HG02870 (cell line): Measurements from ENCODE around the gene SNAP91.
"Not testable (repeated sequence)": the region's sequence is repeated elsewhere in the genome, so short reads cannot be mapped to it uniquely, and the experiment has no call there.

Experiments
- ATAC-seq: cut with Tn5 transposase; IDR thresholded peaks from one replicate; pipeline ENCODE4 v1.9.1; 2021; ENCODE audit warnings: mild to moderate bottlenecking, moderate library complexity; ENCODE audit not compliant: unreplicated experiment

SNAP91 gene, protein sequence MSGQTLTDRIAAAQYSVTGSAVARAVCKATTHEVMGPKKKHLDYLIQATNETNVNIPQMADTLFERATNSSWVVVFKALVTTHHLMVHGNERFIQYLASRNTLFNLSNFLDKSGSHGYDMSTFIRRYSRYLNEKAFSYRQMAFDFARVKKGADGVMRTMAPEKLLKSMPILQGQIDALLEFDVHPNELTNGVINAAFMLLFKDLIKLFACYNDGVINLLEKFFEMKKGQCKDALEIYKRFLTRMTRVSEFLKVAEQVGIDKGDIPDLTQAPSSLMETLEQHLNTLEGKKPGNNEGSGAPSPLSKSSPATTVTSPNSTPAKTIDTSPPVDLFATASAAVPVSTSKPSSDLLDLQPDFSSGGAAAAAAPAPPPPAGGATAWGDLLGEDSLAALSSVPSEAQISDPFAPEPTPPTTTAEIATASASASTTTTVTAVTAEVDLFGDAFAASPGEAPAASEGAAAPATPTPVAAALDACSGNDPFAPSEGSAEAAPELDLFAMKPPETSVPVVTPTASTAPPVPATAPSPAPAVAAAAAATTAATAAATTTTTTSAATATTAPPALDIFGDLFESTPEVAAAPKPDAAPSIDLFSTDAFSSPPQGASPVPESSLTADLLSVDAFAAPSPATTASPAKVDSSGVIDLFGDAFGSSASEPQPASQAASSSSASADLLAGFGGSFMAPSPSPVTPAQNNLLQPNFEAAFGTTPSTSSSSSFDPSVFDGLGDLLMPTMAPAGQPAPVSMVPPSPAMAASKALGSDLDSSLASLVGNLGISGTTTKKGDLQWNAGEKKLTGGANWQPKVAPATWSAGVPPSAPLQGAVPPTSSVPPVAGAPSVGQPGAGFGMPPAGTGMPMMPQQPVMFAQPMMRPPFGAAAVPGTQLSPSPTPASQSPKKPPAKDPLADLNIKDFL

DNA sequence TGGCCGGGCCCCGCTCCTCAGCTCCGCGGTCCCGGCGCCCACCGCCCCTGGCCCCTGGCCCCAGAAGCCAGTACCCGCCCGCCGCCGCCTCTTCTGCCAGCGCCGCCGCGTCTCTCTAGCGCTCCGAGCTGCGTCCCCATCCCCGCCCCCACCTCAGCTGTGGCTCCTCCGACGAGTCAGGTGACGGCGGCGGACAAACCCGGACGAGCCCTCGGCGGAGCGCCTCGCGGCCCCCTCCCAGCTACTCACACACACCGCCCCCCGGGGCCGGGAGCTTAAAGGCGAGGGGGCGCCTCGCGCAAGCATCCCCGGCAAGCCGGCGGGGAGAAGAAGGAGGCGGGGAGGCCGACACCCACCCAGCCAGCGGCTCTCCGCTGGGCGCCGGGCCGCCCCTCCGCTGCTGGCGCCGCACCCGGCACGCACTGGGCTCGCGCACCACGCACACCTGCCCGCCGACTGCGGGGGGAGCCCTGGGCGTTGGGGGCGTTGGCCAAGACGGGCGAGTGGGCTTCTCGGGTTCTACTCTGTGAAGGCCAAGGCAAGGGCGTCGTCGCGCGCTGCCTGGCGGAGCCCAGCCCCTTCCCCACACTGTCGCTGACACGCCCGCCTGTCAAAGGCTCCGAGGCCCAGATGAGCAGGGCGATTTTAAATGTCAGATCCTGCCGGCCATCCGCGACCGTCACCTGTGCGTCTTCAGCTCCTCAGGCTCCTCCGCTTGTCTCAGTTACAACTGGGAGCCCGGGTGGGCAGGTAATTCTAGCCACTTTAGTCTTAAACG lies at the start of gene SNAP91:
Gene SNAP91 (minus strand): TSS at position 132 of the 778 bp plus-strand sequence. CDS start 1,174 bp downstream, outside the sequence.
- ATAC-seq, result no peak

- ATAC-seq, result no peak
Observed at GRCh38 chr6:83758533-83758932, 49.6 kb upstream of the SNAP91 start.

- no peak for ATAC-seq
Observed at GRCh38 chr6:83757021-83757420, 48.1 kb upstream of the SNAP91 start.

DNA sequence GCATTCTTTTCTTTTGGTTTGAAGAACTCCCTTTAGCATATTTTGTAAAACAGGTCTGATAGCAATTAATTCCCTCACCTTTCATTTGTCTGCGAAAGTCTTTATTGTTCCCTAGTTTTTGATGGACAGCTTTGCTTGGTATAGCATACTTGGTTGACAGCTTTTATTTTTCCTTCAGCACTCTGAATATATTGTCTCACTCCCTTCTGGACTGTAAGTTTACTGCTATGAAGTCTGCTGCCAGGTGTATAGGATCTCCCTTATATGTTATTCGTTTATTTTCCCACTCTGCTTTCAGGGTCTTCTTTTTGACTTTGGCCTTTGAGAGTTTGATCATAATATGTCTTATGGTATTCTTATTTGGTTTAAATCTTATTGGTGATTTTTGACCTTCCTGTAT lies 47.7 kb upstream of the SNAP91 start:
- no peak for ATAC-seq

DNA sequence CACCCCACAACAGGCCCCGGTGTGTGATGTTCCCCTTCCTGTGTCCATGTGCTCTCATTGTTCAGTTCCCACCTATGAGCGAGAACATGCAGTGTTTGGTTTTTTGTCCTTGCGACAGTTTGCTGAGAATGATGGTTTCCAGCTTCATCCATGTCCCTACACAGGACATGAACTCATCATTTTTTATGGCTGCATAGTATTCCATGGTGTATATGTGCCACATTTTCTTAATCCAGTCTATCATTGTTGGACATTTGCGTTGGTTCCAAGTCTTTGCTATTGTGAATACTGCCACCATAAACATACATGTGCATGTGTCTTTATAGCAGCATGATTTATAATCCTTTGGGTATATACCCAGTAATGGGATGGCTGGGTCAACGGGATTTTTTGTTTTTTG lies 43.5 kb upstream of the SNAP91 start:
- ATAC-seq, result not testable (repeated sequence)

- no peak for ATAC-seq
Observed at GRCh38 chr6:83741089-83741488, 32.2 kb upstream of the SNAP91 start.

- no peak for ATAC-seq
Observed at GRCh38 chr6:83735461-83735860, 26.6 kb upstream of the SNAP91 start.

DNA sequence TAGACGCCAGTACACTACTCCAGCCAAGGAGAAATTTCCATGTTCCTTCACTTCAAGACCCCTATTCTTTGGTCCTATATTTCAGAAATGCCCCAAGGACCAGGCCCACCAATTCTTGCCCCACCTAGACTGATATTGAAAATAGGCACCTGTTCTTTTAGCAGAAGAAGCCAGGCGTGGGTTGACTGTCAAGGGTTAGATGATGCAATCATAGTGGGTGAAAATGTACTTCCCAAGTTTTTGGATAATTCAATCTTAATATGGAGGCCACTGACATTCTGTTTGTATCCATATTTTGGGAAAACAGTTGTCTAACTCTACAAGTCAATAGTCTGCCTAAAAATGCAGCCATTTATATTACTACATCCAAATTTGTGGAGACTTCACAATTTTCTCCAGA lies 21.0 kb upstream of the SNAP91 start:
- no peak for ATAC-seq

GRCh38 chr6:83722876-83723275 lies 14.0 kb upstream of the SNAP91 start:
- ATAC-seq, result no peak

DNA sequence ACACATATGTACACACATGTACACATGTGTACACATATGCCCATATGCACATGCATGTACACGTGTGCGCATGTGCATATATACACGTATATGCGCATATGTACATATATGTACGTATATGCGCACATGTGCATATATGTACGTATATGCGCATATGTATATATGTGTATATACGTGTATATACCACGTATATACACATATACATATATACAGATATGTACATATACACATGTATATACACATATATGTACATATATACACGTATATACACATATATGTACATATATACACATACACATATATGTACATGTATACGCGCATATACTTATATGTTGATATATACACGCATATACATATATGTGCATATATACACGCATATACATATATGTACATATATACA lies 8.9 kb upstream of the SNAP91 start:
- no peak for ATAC-seq

DNA sequence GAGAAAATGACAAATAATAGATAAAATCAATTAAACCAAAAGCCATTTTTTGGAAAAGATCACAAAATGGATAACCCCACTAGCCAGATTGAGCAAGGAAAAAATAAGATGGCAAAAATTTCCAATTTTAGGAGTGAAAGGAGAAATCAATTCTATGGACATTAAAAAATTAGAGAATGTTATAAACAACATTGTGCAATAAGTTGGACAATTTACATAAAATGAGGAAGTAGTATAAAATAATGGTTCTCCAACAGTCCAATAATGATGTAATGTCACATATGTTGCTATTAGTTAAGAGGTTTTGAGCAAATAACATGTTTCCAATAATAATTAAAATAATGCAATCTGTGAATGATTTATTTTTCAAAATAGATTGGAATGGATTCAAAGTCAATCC lies 3.1 kb upstream of the SNAP91 start:
- ATAC-seq, result no peak

DNA sequence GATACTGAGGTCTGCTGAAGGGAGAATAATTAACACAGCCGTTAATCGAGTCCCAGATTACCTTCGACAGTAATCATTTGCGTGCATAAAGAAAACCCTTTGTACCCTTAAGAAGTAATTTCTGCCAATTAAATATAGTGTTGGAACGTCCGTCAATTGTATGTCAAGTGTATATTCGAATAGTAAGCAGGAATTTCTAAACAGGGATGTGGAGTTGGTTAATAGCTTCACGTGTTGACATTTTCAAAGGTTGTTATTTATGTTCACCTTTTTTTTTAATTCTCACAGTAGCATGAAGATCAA lies 798 bp upstream of the SNAP91 start:
- no peak for ATAC-seq

DNA sequence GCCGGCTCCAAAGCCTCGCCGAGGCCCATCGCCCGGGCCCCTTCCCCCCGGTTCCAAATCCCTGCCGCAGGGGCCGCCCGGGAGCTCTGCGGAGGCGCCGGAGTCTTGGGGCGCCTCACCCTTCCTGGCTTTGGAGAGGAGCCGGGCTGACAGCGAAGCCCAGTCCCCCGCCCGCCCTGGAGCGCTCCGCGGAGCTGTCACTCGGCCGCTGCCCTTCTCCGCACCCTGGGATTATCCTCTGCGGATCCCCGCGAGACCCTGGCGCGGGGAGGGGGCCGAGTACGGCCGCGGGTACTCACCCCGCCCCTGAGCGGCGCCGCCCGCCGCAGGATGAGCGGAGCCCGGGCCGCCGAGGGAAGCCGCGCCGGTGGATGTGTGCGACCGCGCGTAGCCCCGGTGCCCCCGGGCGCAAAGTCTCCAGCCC lies 343 bp downstream of the SNAP91 start:
- no peak for ATAC-seq

DNA sequence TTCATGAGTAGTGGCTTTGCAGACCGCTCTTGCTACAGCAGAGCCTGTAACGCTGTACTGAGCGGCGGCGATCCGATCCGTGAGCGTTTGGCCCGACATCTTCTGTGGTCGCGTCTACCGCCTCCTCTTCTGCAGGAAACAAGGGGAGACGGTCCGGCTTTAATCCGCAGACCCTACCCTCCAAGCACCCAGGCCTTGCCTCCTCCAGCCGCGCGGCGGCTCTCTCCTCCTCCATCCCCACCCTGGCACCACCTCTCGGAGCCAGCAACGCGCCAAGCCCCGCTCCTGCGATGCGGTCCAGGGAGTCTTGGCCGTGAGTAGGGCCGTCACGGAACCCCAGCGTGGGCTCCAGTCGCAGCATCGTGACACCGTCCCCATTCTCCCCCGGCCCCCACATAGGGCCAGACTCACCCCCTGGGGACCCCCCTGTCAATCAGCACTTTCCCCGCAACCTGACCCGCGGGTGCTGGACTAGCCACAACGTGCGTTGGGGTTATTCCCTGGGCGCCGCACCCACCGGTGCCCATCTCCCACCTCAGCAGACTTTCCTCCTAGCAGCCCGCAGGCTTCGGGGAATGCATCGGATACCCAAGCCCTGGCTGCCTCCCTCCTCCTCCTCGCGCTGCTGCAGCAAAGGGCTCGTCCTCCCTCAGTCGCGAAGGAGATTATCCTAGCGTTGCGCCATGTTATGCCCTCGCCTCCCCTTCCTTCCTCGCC lies 914 bp downstream of the SNAP91 start:
- no peak for ATAC-seq

DNA sequence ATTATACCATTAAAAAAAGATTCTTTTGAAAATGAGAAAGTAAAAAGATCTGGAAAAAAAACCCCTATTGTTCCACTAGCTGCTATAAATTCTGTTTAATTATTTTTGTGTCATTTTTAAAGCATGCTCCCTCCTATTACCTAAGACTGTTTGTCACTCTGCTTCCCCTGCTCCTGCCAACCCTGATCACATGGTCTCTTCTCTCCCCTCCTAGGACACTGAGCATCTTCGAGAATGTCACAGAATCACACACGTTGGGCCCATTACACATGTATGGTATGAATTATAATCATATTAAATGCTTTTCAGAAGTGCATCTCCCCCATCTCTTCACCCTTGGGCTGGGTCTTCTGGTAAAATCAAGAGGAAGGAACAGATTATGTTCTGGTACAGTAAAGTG lies 6.2 kb downstream of the SNAP91 start:
- ATAC-seq, result no peak

- no peak for ATAC-seq
Observed at GRCh38 chr6:83702077-83702476, 6.8 kb downstream of the SNAP91 start.

- no peak for ATAC-seq
Observed at GRCh38 chr6:83696674-83697073, 12.2 kb downstream of the SNAP91 start.

DNA sequence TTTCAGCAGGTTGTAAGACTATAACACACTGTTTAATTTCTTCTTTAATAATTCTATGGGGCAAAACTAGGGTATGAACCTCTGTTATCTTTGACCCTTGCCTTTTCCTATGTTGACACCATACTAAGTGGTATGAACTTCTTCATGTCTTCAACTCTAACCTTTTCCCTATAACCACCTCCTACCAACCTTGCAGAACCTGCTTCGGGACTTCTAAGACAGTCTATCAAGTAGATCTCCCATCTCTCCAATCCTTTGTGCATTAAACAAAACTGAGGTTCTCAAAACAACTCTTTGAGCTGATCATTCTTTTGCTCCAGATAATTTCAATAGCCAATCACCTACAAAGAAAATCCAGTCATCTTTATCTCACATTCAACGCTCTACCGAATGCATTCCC lies 23.4 kb downstream of the SNAP91 start:
- no peak for ATAC-seq

DNA sequence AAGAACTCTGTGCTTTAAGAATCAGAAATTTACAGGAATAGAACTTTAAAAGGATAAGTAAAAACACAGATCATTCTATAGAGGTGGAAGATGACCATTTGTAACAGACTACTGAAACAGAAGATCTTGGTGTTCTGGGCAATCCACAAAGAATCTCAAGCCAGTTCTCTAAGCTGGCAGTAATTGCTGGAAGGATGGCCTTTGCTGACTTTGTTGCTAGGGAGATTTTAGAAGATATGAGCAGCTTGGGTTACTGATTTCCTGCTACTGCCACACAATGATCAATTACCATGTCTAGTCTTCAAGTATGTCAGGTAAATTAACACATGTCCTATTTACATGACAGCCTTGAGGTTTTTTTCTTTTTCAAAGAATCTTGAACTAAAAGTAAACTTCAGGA lies 31.1 kb downstream of the SNAP91 start:
- ATAC-seq, result no peak

DNA sequence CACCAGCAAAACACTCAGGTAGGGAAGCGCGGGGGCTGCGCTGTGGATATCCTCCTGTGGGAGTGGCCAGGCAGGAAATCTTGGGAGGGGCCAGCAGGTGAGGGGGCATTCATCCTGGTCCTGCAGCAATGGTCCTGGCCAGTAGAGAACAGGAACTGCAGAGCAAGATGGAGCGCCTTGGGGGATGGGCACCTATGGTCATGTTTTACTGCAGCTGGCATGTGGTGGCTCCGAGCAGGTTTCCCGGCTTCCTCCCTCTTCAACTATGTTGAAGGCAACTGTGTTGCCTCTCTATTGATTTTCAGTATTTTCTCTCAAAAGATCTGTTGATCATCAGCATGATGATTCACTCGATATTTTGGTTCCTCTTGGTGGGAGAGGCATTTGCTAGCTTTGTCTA lies 70.9 kb downstream of the SNAP91 start:
- no peak for ATAC-seq

DNA sequence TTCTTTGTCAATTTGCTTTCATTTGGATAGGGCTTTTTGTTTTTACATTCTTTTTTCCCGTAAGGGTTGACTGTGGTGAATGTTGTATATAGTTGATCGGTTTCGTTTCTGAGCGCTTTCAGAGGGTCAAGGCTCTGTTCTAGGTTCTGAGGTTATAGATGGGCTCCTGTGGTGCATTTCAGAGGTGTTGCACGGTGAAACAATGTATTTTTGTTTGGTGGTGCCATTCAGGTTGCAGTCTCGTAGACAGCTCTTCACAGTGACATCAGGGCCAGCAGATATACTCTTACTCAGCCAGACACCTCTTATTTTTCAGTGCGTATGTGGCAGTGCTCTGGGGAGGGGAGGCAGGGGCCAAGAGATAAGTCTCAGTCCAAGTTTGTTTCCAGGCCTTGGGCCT lies 72.1 kb downstream of the SNAP91 start:
- no peak for ATAC-seq
